Measurements from ENCODE around the gene IGIP.
A peak's percentile ranks its signal among the peaks of the same experiment; 100 is the strongest.

The IGIP gene

DNA sequence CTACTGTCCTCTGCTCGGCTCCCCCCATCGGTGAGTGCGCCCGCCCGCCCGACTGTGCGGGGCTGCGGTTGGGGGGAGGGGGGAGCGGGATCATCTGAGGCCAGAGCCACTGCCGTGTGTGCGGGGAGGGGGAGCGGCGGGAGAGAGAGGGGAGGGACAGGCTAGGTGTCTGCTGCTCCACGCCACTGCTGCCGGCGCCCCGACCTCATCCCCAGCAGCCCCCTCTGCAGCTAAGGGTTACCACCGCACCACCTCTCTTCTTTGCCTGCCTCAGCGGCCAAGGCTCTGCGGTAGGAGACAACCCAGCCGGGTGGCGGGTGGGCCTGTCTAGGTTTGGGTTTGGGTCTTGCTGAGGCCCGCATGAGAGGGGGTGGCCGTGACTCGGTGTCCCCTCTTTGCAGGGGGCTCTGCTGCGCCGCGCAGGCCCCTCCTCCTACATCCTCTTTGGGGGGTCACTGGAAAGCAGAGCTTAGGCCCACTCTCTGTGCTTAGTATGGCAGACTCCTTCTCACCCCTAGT lies 12.5 kb upstream of the IGIP start:
- DNase-seq (ENCODE audit: low spot score) (peak; percentile 60), ATAC-seq (ENCODE audit: low read depth) (0 out of 3 replicates have a peak, but pooled peaks have one; percentile 7)
- H3K27me3 ChIP-seq (ENCODE audit: insufficient read depth, poor library complexity, severe bottlenecking), result no peaks in the 10 kb centered on the region
- H3K4me1 ChIP-seq (ENCODE audit: insufficient read depth, poor library complexity, severe bottlenecking), result peaks cover 34% of the 10 kb centered on the region
- no peaks in the 10 kb centered on the region for H3K9me3 ChIP-seq (ENCODE audit: severe bottlenecking)
- TF ChIP-seq, protein P1, sequence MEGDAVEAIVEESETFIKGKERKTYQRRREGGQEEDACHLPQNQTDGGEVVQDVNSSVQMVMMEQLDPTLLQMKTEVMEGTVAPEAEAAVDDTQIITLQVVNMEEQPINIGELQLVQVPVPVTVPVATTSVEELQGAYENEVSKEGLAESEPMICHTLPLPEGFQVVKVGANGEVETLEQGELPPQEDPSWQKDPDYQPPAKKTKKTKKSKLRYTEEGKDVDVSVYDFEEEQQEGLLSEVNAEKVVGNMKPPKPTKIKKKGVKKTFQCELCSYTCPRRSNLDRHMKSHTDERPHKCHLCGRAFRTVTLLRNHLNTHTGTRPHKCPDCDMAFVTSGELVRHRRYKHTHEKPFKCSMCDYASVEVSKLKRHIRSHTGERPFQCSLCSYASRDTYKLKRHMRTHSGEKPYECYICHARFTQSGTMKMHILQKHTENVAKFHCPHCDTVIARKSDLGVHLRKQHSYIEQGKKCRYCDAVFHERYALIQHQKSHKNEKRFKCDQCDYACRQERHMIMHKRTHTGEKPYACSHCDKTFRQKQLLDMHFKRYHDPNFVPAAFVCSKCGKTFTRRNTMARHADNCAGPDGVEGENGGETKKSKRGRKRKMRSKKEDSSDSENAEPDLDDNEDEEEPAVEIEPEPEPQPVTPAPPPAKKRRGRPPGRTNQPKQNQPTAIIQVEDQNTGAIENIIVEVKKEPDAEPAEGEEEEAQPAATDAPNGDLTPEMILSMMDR (IDR thresholded peaks at IDR 0.05; ENCODE audit: poor library complexity, severe bottlenecking), result no peak
- H3K4me3 ChIP-seq (ENCODE audit: severe bottlenecking), result peak overlapping the region; percentile 48
- peaks cover 8% of the 10 kb centered on the region; the same call in 1 of the 2 replicates for H3K36me3 ChIP-seq (ENCODE audit: low read depth)
- peak overlapping the region; percentile 81 for H3K27ac ChIP-seq (ENCODE audit: poor library complexity, severe bottlenecking)

DNA sequence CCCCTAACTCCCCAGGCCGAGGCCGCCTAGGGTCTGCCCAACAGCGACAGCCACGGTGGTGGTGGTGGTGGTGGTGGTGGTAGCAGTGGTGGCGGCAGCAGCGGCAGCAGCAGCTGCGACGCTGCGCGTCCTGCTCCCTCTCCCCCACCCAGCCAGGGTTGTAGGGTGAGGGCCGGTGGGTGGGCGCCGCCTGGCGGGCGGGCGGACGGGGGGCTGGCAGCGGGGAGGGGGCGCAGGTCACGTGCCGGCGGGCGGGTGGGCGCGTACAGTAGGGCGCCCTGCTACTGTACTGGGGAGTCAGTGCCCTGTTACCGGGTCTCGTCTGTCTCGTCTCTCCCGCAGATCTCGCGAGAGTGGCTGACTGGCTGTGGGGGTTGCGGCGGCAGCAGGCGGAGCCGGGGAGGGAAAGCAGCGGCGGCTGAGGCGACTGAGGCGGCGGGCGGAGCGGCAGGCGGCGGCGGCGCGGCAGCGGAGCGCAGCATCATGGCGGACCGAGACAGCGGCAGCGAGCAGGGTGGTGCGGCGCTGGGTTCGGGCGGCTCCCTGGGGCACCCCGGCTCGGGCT lies 12.0 kb upstream of the IGIP start, which contains the start of gene PURA:
Gene PURA (plus strand): TSS at position 411 of the 565 bp plus-strand sequence. CDS start 73 bp downstream, at position 484.
- peak; percentile 83 for ATAC-seq (ENCODE audit: low read depth)
- peak within 1 kb of the TSS; percentile 81 for H3K27ac ChIP-seq (ENCODE audit: poor library complexity, severe bottlenecking)
- no peaks in the 10 kb centered on the region for H3K9me3 ChIP-seq (ENCODE audit: severe bottlenecking)
- peak within 1 kb of the TSS; percentile 48 for H3K4me3 ChIP-seq (ENCODE audit: severe bottlenecking)
- H3K36me3 ChIP-seq (ENCODE audit: low read depth), result peaks cover 8% of the 10 kb centered on the region; the same call in 1 of the 2 replicates
- TF ChIP-seq, protein P1 (IDR thresholded peaks at IDR 0.05; ENCODE audit: poor library complexity, severe bottlenecking), result peak; percentile 48
- no peaks in the 10 kb centered on the region for H3K27me3 ChIP-seq (ENCODE audit: insufficient read depth, poor library complexity, severe bottlenecking)
- peak; percentile 98 for DNase-seq (ENCODE audit: low spot score)
- H3K4me1 ChIP-seq (ENCODE audit: insufficient read depth, poor library complexity, severe bottlenecking), result peaks cover 34% of the 10 kb centered on the region

DNA sequence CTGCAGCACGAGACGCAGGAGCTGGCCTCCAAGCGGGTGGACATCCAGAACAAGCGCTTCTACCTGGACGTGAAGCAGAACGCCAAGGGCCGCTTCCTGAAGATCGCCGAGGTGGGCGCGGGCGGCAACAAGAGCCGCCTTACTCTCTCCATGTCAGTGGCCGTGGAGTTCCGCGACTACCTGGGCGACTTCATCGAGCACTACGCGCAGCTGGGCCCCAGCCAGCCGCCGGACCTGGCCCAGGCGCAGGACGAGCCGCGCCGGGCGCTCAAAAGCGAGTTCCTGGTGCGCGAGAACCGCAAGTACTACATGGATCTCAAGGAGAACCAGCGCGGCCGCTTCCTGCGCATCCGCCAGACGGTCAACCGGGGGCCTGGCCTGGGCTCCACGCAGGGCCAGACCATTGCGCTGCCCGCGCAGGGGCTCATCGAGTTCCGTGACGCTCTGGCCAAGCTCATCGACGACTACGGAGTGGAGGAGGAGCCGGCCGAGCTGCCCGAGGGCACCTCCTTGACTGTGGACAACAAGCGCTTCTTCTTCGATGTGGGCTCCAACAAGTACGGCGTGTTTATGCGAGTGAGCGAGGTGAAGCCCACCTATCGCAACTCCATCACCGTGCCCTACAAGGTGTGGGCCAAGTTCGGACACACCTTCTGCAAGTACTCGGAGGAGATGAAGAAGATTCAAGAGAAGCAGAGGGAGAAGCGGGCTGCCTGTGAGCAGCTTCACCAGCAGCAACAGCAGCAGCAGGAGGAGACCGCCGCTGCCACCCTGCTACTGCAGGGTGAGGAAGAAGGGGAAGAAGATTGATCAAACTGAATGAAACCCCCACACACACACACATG lies 11.2 kb upstream of the IGIP start:
- H3K9me3 ChIP-seq (ENCODE audit: severe bottlenecking), result no peaks in the 10 kb centered on the region
- H3K4me1 ChIP-seq (ENCODE audit: insufficient read depth, poor library complexity, severe bottlenecking), result peaks cover 31% of the 10 kb centered on the region
- H3K4me3 ChIP-seq (ENCODE audit: severe bottlenecking), result peak overlapping the region; percentile 48
- peak overlapping the region; percentile 81 for H3K27ac ChIP-seq (ENCODE audit: poor library complexity, severe bottlenecking)
- DNase-seq (ENCODE audit: low spot score) (peak; percentile 80), ATAC-seq (ENCODE audit: low read depth) (peak; percentile 53)
- TF ChIP-seq, protein P1 (IDR thresholded peaks at IDR 0.05; ENCODE audit: poor library complexity, severe bottlenecking), result no peak
- H3K36me3 ChIP-seq (ENCODE audit: low read depth), result peaks cover 8% of the 10 kb centered on the region; the same call in 1 of the 2 replicates
- H3K27me3 ChIP-seq (ENCODE audit: insufficient read depth, poor library complexity, severe bottlenecking), result no peaks in the 10 kb centered on the region

DNA sequence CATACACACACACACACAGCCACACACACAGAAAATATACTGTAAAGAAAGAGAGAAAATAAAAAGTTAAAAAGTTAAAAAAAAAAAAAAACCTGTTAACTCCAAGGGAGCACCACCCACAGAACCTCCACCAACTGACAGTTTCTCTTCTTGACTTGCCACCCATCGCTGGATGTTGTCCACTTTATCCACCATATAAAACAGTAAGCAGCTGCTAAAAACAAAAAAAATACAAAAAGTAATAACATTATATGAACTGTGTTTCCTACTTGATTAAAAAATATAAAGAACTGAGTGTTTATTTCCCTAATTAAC lies 10.6 kb upstream of the IGIP start:
- Histone ChIP-seq H3K9me3 (ENCODE audit: severe bottlenecking) (no peaks in the 10 kb centered on the region), H3K27ac (ENCODE audit: poor library complexity, severe bottlenecking) (peak overlapping the region; percentile 81), H3K27me3 (ENCODE audit: insufficient read depth, poor library complexity, severe bottlenecking) (no peaks in the 10 kb centered on the region), H3K4me3 (ENCODE audit: severe bottlenecking) (peak overlapping the region; percentile 48), H3K36me3 (ENCODE audit: low read depth) (peaks cover 8% of the 10 kb centered on the region; the same call in 1 of the 2 replicates), H3K4me1 (ENCODE audit: insufficient read depth, poor library complexity, severe bottlenecking) (peaks cover 25% of the 10 kb centered on the region)
- ATAC-seq (ENCODE audit: low read depth) (no peak), DNase-seq (ENCODE audit: low spot score) (no peak)
- TF ChIP-seq, protein P1 (IDR thresholded peaks at IDR 0.05; ENCODE audit: poor library complexity, severe bottlenecking), result no peak

All from RWPE2 (cell line).